ENCODE results near the gene CAPN7.

The CAPN7 gene

GRCh38 chr3:15279205-15279604 is 73.2 kb downstream of the CAPN7 start:
- no peak for DNase-seq

GRCh38 chr3:15279671-15280402 is 73.8 kb downstream of the CAPN7 start:
- DNase-seq = no peak

- DNase-seq = no peak
These were observed 74.9 kb downstream of the CAPN7 start for GRCh38 chr3:15280853-15281532.

GRCh38 chr3:15281817-15282216 is 75.8 kb downstream of the CAPN7 start:
- no peak for DNase-seq

GRCh38 chr3:15283702-15284101 is 77.7 kb downstream of the CAPN7 start:
- DNase-seq = no peak

GRCh38 chr3:15284121-15284889 is 78.3 kb downstream of the CAPN7 start:
- no peak for DNase-seq

- DNase-seq = peak in 1 of 2 experiments; percentile 36
These were observed 80.0 kb downstream of the CAPN7 start for GRCh38 chr3:15286022-15286421.

- DNase-seq = no peak
These were observed 81.7 kb downstream of the CAPN7 start for GRCh38 chr3:15287565-15288330.

GRCh38 chr3:15288331-15289035 is 82.4 kb downstream of the CAPN7 start:
- DNase-seq = no peak

- DNase-seq = no peak
These were observed 83.6 kb downstream of the CAPN7 start for GRCh38 chr3:15289661-15290060.

GRCh38 chr3:15290736-15291135 is 84.7 kb downstream of the CAPN7 start:
- DNase-seq = no peak

- DNase-seq = no peak
These were observed 85.8 kb downstream of the CAPN7 start for GRCh38 chr3:15291589-15292541.

GRCh38 chr3:15292765-15293522 is 86.9 kb downstream of the CAPN7 start:
- no peak for DNase-seq

GRCh38 chr3:15294929-15295328 is 88.9 kb downstream of the CAPN7 start:
- DNase-seq = peak; percentile 26 to 50

GRCh38 chr3:15295506-15295905 is 89.5 kb downstream of the CAPN7 start:
- DNase-seq = no peak

GRCh38 chr3:15297608-15298350 is 91.7 kb downstream of the CAPN7 start:
- no peak for DNase-seq

GRCh38 chr3:15298504-15298903 is 92.5 kb downstream of the CAPN7 start:
- no peak for DNase-seq

- peak; percentile 76 to 92 for DNase-seq
These were observed 93.0 kb downstream of the CAPN7 start for GRCh38 chr3:15299036-15299435.

- DNase-seq = no peak
These were observed 94.5 kb downstream of the CAPN7 start for GRCh38 chr3:15300323-15301078.

All from cerebellar nuclear complex (tissue), 1 donor.